HG03571 (cell line): Measurements from ENCODE around the gene PRKCA.

Experiments used
- ATAC-seq: cut with Tn5 transposase; IDR thresholded peaks from one replicate; pipeline ENCODE4 v1.9.1; 2021; ENCODE audit not compliant: unreplicated experiment

Gene PRKCA

DNA sequence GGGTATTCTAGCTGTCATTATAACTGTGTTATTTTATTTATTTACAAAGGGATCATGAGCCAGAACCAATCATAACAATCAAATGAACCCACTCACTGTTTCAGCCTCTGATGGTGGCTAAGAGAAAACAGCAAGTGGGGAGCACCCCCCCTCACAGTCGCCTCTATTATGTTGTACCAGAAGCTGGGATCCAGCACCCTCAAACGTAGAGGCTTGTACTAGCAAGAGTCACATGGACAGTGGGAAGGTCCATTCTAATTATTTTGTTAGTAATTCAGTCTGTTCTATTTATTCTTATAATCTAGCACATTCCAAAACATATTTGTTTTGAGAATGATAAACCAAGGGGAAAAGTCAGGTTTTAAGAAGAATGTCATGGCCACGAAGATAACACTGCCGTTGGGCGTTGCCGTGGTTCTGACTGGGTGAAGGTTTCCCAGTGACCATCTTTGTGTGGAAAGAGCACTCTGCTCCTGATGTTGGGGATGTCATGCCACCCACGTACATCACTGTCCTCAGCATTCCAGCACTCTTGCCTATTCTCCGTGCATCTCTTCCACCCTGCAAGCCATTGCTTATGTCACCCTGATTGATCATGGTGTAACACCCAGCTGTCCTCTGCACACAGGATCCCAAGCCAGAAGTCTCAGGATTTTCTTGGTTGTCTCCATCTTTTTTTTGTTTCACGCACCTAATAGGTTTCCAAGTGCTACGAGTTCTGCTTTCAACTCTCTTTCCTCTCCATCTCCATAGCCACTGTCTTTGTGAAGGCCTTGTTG lies 205.8 kb downstream of the PRKCA start:
- ATAC-seq, result no peak

DNA sequence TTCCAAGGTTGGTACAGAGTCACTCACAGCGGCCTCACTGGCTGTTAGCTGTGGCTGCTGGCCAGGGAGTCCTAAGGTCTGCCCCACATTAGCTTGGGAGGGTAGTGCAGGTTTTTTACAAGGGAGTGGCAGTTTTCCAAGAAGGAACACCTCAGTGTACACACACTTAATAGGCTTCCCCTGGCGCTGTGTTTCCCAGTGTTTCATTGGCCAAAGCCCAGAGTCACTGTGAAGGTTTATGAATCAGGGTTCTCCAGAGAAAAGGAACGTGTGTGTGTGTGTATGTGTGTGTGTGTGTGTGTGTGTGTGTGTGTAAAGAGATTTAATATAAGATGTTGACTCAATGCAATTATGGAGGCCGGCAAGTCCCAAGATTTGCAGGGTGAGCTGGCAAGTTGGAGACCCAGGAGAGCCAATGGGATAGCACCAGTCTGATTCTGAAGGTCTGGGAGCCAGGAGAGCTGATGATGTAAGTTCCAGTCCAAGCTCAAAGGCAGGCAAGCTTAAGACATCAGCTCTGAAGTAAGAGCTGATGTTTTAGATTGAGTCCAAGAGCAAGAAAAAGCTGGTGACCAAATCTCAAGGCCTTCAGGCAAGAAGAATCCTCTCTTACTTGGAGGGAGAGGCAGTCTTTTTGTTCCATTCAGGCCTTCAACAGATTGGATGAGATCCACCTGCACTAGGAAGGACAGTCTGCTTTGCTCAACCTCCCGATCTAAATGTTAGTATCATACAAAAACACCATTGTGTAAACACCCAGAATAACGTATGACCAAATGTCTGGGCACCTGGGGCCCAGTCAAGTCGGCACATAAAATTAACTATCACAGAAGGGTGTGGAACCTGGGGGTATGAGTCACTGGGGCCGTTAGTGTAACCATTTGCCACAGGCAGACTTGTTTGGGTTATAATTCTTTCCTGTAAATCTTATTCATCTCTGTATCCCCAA lies 206.8 kb downstream of the PRKCA start:
- no peak for ATAC-seq

- ATAC-seq, result no peak
These were observed 207.5 kb downstream of the PRKCA start for GRCh38 chr17:66509926-66510325.

GRCh38 chr17:66511135-66511534 lies 208.7 kb downstream of the PRKCA start:
- no peak for ATAC-seq

DNA sequence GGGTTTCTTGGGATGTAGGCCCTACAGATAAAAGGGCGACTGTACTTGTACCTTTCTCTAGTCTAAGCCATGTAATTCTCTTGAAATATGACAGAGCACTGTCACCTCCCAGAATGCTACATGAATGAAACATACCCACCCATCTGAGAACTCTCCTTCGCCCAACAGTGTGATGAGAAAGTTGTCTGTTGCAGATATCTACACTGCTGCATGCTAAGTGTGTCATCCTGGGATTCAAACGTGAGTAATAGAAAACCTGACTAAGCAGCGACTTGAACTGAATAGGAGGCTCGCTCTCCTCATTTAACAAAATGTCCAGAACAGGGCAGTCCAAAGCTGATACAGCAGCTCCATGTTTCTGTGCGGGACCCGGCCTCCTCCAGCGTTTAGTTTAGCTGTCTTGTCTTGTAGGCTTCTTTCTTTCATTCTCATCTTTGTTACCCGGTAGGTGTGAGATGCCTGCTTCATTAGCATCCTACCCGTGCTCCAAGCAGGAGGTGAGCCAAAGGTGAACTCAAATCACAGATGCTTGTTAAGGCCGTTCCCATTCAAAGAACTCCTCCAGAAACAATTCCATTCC lies 211.9 kb downstream of the PRKCA start:
- ATAC-seq, result no peak

- ATAC-seq, result no peak
These were observed 213.6 kb downstream of the PRKCA start for GRCh38 chr17:66515974-66516373.

GRCh38 chr17:66517336-66518009 lies 215.1 kb downstream of the PRKCA start:
- no peak for ATAC-seq

DNA sequence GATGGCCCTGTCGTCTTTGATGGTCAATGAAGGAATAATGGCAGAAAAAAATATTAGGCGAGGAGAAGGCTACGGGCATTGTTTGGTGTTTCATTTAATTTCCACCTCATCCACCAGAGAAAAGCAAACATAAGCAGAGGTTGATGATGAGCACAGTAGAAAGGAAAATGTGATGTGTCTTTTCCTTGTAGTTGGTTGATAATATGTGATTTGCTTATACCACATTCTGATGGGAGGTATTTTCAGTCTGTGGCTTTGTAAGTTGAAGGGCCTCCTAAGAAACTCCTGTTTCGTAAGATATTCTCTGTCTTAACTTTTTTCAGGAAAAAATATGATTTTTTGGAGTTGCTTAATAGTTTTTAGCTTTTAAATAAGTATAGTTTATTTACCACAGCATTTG lies 215.7 kb downstream of the PRKCA start:
- no peak for ATAC-seq

DNA sequence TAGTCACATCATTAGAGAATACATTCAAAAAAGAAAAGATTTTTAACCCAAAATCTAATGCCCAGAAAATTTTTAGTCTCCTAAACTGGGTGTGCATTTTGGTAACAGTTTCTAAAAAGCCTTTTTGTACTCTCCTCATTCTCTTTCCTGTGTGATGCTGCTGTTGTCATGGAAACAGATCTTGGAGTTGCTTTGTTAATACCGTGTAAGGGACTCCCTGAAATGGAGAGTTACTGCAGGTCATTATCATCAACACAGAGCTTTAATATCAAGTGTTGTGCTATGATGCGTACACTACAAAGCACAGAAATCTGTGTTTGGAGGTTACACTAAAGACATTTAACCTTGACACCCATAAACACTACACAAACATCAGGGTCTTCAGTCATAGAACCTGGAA lies 216.3 kb downstream of the PRKCA start:
- ATAC-seq, result no peak

GRCh38 chr17:66519154-66519553 lies 216.7 kb downstream of the PRKCA start:
- ATAC-seq, result no peak

- ATAC-seq, result no peak
These were observed 218.6 kb downstream of the PRKCA start for GRCh38 chr17:66520999-66521398.

DNA sequence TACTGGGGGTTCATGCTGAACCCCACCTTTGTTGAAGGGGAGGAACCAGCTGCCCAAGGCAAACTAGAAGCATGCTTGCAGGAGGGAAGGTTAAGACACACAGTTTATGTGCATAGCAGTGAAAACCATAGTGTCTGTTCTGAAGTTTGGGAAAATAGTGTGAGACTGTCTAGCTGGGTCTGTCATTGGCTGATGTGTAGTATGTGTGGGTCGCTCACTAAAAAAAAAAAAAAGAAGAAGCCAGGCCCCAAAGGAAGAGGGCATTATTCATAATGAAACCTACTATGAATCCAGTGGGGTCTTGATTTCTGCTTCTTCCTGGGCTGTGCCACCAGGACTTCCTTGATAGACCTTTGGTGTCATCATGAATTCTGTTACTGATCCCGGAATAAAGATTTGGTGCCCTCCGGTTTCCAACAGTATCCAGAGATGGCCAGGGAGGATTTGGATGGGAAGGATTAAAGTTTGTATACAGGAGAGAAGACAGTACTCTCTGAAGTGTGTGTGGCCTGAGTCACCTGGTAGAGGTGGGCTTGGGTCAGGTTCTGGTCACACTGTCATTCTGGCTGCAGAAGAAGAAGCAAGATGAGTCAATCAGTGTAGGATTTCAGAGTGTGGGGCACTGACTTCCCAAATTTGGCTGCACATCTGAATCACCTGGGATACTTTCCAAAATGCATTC lies 220.3 kb downstream of the PRKCA start:
- ATAC-seq, result no peak

GRCh38 chr17:66523378-66524200 lies 221.2 kb downstream of the PRKCA start:
- no peak for ATAC-seq

GRCh38 chr17:66524877-66525276 lies 222.5 kb downstream of the PRKCA start:
- ATAC-seq, result no peak

- no peak for ATAC-seq
These were observed 222.9 kb downstream of the PRKCA start for GRCh38 chr17:66525338-66525737.

DNA sequence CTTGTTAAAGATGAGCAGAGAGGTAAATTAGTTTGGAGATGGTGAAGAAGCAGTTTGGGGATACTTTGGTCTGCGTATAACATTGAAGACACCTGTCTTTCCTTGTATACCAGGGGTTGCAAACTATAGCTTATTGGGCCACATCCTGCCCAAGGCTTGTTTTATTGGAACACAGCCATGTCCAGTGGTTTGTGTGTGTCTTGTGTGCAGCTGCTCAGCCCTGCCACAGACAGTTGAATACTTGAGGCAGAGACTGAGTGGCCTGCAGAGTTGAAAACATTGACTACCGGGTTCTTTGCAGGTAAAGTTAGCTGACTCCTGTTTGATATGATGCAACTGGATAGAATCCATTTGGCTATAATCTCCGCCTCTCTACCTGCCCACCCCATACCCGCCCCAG lies 224.4 kb downstream of the PRKCA start:
- ATAC-seq, result no peak

- no peak for ATAC-seq
These were observed 224.9 kb downstream of the PRKCA start for GRCh38 chr17:66527335-66527734.

- ATAC-seq, result no peak
These were observed 229.5 kb downstream of the PRKCA start for GRCh38 chr17:66531851-66532295.

- ATAC-seq, result no peak
These were observed 231.2 kb downstream of the PRKCA start for GRCh38 chr17:66533572-66533971.

GRCh38 chr17:66533986-66534385 lies 231.6 kb downstream of the PRKCA start:
- ATAC-seq, result no peak
